Activated CD8-positive, alpha-beta memory T cell treated with anti-CD3 and anti-CD28 coated beads, Interleukin-2, amount 10 ng/mL, durations not matched to agents 7 days and 5 days (primary cell): Measurements from ENCODE around the gene DOK1. TPM values are rescaled to one million over a fixed set of nuclear protein-coding genes. Genes with fewer than 3 reads are reported as not detected.

Source experiments
- ATAC-seq: fragments of 150-1000 bp; cut with Tn5 transposase; one replicate; pipeline ENCODE4 v1.10.0; 2021; ENCODE audit warnings: moderate library complexity
- CTCF ChIA-PET: fragments of 350-600 bp; sonication (Branson Sonifier 250); formaldehyde crosslinking; loops from one replicate; lab custom pipeline; 2021; ENCODE audit warnings: antibody characterized with exemption; lab: Charles Lee
- DNase-seq: peaks from one replicate; pipeline ENCODE4 v3.0.0-alpha.2; 2020
- H3K27ac Mint-ChIP-seq: one replicate; pipeline ENCODE4 v1.8.0; 2021; ENCODE audit warnings: mild to moderate bottlenecking, mixed read lengths
- H3K27me3 Mint-ChIP-seq: one replicate; pipeline ENCODE4 v1.8.0; 2021; ENCODE audit warnings: mixed read lengths
- H3K36me3 Mint-ChIP-seq: one replicate; pipeline ENCODE4 v1.8.0; 2021; ENCODE audit warnings: mild to moderate bottlenecking, mixed read lengths
- H3K4me1 Mint-ChIP-seq: one replicate; pipeline ENCODE4 v1.8.0; 2021; ENCODE audit warnings: mixed read lengths
- H3K4me3 Mint-ChIP-seq: one replicate; pipeline ENCODE4 v1.8.0; 2021; ENCODE audit warnings: mild to moderate bottlenecking, moderate library complexity, mixed read lengths
- H3K9me3 Mint-ChIP-seq: one replicate; pipeline ENCODE4 v1.8.0; 2022; ENCODE audit warnings: low read depth, mixed read lengths
- total RNA-seq, 2 experiments: library from RNA; stranded (reverse); gene quantifications; one replicate each; pipeline ENCODE4 v1.2.3, GENCODE V29; 2021

Gene DOK1
- total RNA-seq, result 10 to 100 TPM; 47.1 to 52.1 TPM

GRCh38 chr2:74553892-74554819 lies at the start of gene DOK1, which contains the start of gene LOXL3:
Gene DOK1 (plus strand): TSS chr2:74554720. CDS start chr2:74554755, 35 bp downstream.
Gene LOXL3 (minus strand): TSS chr2:74553942. CDS start chr2:74552634, 1,308 bp downstream.
- H3K9me3 Mint-ChIP-seq, result no peaks in the 10 kb centered on the region
- CTCF ChIA-PET, result interaction anchor here (0.9 to 15.0 kb wide), 4 partner anchors 13 to 265 kb away, joined by 4 to 124 read pairs (median 9); partner anchors contain the start of genes CCDC142 and TTC31
- H3K4me3 Mint-ChIP-seq, result peak within 1 kb of the TSS; percentile 91
- H3K27me3 Mint-ChIP-seq, result peaks cover 21% of the 10 kb centered on the region
- ATAC-seq (peak; percentile 82), DNase-seq (peak; percentile 90)
- H3K36me3 Mint-ChIP-seq, result peaks cover 10% of the 10 kb centered on the region
- peaks cover 39% of the 10 kb centered on the region for H3K4me1 Mint-ChIP-seq
- peak within 1 kb of the TSS; percentile 96 for H3K27ac Mint-ChIP-seq

GRCh38 chr2:74505448-74506246 lies 48.9 kb upstream of the DOK1 start:
- no peak overlapping the region for H3K4me3 Mint-ChIP-seq

GRCh38 chr2:74507145-74507925 lies 47.2 kb upstream of the DOK1 start, which contains the start of gene PCGF1:
Gene PCGF1 (minus strand): TSS chr2:74507695. CDS start chr2:74507668, 27 bp downstream.
- Mint-ChIP-seq H3K27ac (peak within 1 kb of the TSS; percentile 99), H3K4me1 (peaks cover 59% of the 10 kb centered on the region), H3K4me3 (peak within 1 kb of the TSS; percentile 90), H3K27me3 (peaks cover 24% of the 10 kb centered on the region), H3K9me3 (no peaks in the 10 kb centered on the region), H3K36me3 (peaks cover 10% of the 10 kb centered on the region)
- CTCF ChIA-PET, result interaction anchor here (0.9 to 2.5 kb wide), 10 partner anchors 8 to 82 kb away, joined by 3 to 14 read pairs (median 4); partner anchors contain the start of genes CCDC142, INO80B, MRPL53 and TTC31
- peak; percentile 88 for ATAC-seq
- DNase-seq, result peak; percentile 99

More at GRCh38 chr2:74505448-74506246, 48.9 kb upstream of the DOK1 start:
- peaks cover 55% of the 10 kb centered on the region for H3K4me1 Mint-ChIP-seq
- ATAC-seq (no peak), DNase-seq (no peak)
- H3K27ac Mint-ChIP-seq, result no peak overlapping the region
- no peaks in the 10 kb centered on the region for H3K9me3 Mint-ChIP-seq
- H3K27me3 Mint-ChIP-seq, result peaks cover 24% of the 10 kb centered on the region
- CTCF ChIA-PET, result interaction anchor here (1.3 to 6.9 kb wide), 6 partner anchors 8 to 82 kb away, joined by 3 to 39 read pairs (median 15); partner anchors contain the start of genes AUP1, CCDC142, HTRA2 and TLX2
- H3K36me3 Mint-ChIP-seq, result peaks cover 10% of the 10 kb centered on the region

DNA sequence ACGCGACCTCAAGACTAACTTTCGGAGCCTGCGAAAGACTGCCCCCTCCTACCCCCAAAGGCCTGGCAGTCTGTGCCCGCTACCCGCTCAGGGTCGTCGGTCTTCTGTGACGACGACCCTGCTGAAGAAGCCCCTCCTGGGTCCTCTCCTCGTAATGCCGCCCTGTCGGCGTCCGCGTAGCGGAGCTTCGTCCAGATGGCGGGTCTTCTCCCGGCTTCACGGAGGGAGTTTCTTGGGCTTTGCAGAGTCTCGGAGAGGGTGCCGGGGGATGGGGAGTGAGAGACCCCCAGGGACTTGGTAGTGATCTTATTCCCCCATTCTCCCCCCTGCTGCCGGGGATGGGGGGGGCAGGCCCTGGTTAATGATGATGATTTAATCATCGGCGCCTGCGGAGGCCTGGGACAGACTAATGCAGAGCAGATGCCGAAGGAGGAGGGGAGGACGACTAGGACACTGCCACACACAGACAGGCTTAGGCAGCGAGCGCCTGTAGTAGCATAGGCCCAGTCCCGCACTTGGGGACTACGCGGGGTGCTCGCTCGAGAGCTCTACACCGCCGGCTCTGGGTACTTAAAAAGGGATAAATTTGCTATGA lies 46.5 kb upstream of the DOK1 start:
- DNase-seq (no peak), ATAC-seq (no peak)
- peaks cover 54% of the 10 kb centered on the region for H3K4me1 Mint-ChIP-seq
- peaks cover 26% of the 10 kb centered on the region for H3K27me3 Mint-ChIP-seq
- H3K9me3 Mint-ChIP-seq, result no peaks in the 10 kb centered on the region
- H3K36me3 Mint-ChIP-seq, result peaks cover 10% of the 10 kb centered on the region
- H3K4me3 Mint-ChIP-seq, result peak overlapping the region; percentile 90
- H3K27ac Mint-ChIP-seq, result peak overlapping the region; percentile 99
- CTCF ChIA-PET, result interaction anchor here (1.2 to 2.5 kb wide), 8 partner anchors 15 to 79 kb away, joined by 3 to 14 read pairs (median 5); partner anchors contain the start of genes CCDC142, INO80B, MRPL53 and TTC31

DNA sequence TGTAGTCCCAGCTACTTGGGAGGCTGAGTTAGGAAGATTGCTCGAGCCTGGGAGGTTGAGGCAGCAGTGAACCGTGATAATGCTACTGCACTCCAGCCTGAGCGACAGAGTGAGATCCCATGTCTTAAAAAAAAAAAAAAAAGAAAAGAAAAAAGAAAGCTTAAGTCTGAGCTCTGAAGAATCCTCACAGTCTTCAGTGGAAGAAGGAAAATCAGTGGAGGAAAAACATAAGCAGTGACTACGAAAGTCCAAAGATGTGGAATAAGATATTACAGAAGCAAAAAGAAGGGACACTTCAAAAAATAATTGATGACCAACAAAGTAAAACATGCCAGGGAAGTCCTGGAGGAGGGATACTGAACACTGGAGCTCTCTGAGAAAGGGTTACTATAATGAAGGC lies 44.2 kb upstream of the DOK1 start:
- Mint-ChIP-seq H3K27ac (no peak overlapping the region), H3K4me1 (peaks cover 46% of the 10 kb centered on the region), H3K4me3 (no peak overlapping the region), H3K9me3 (no peaks in the 10 kb centered on the region), H3K36me3 (peaks cover 3% of the 10 kb centered on the region), H3K27me3 (peaks cover 36% of the 10 kb centered on the region)
- DNase-seq, result no peak
- CTCF ChIA-PET, result interaction anchor here (0.6 to 2.3 kb wide), 5 partner anchors 10 to 37 kb away, joined by 3 to 6 read pairs (median 4); partner anchors contain the start of genes CCDC142, LBX2, MRPL53 and TTC31
- ATAC-seq, result no peak

- peaks cover 48% of the 10 kb centered on the region for H3K4me1 Mint-ChIP-seq
- H3K36me3 Mint-ChIP-seq, result peaks cover 3% of the 10 kb centered on the region
- H3K27ac Mint-ChIP-seq, result no peak overlapping the region
- ATAC-seq (no peak), DNase-seq (no peak)
- H3K4me3 Mint-ChIP-seq, result no peak overlapping the region
- CTCF ChIA-PET, result interaction anchor here (4.2 kb wide), 1 partner anchor 7 kb away, joined by 21 read pairs; no protein-coding TSS in a partner anchor
- H3K27me3 Mint-ChIP-seq, result peaks cover 45% of the 10 kb centered on the region
- H3K9me3 Mint-ChIP-seq, result no peaks in the 10 kb centered on the region
Observed at GRCh38 chr2:74511104-74511989, 43.2 kb upstream of the DOK1 start.

DNA sequence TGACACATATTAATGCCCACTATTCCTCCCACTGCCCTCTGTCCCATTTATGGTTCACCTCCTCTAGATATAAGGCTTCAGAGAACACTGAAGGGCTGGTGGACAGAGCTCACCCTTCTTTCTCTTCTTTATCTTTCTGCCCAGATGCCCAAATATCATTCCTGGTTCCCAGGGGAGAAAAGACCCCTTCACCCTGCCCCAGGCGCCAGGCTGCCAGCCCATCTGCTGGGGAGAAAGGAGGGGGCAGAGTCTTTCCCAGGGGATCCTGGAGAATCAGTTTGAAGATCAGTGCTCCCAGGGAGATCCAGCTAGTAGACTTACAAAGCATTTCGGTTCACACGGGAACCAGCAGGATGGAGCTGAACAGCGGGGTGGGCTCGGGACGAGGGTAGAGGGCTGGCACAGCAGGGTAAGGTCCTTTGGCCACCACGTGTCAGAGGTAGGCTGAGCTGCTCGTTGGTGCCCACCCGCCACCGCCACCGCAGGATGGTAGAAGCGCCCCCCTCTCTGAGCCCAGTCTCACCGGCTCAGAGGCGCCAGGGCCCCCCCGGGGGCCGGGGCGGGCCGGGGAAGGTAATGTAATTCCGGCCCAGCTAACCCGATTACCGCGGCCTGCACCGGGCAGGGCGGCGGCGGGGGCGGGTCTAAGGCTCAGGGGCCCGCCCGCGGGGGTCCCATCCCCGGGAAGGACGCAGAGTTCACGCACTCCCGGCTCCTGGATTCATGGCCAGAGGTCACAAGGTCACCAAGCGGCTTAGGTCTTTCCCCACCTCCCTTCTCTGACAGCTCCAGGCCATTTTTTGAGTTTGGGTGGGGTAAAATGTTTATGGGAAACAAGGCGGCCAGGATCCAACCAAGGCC lies 41.5 kb upstream of the DOK1 start:
- no peak for ATAC-seq
- peaks cover 62% of the 10 kb centered on the region for H3K27me3 Mint-ChIP-seq
- DNase-seq, result no peak
- peaks cover 45% of the 10 kb centered on the region for H3K4me1 Mint-ChIP-seq
- H3K36me3 Mint-ChIP-seq, result peaks cover 5% of the 10 kb centered on the region
- H3K9me3 Mint-ChIP-seq, result no peaks in the 10 kb centered on the region
- CTCF ChIA-PET, result interaction anchor here (0.7 to 4.2 kb wide), 5 partner anchors 9 to 53 kb away, joined by 3 to 21 read pairs (median 4); partner anchors contain the start of gene LBX2
- peak overlapping the region; percentile 46 for H3K4me3 Mint-ChIP-seq
- H3K27ac Mint-ChIP-seq, result no peak overlapping the region

GRCh38 chr2:74513605-74514367 lies 40.7 kb upstream of the DOK1 start:
- no peak overlapping the region for H3K27ac Mint-ChIP-seq

DNA sequence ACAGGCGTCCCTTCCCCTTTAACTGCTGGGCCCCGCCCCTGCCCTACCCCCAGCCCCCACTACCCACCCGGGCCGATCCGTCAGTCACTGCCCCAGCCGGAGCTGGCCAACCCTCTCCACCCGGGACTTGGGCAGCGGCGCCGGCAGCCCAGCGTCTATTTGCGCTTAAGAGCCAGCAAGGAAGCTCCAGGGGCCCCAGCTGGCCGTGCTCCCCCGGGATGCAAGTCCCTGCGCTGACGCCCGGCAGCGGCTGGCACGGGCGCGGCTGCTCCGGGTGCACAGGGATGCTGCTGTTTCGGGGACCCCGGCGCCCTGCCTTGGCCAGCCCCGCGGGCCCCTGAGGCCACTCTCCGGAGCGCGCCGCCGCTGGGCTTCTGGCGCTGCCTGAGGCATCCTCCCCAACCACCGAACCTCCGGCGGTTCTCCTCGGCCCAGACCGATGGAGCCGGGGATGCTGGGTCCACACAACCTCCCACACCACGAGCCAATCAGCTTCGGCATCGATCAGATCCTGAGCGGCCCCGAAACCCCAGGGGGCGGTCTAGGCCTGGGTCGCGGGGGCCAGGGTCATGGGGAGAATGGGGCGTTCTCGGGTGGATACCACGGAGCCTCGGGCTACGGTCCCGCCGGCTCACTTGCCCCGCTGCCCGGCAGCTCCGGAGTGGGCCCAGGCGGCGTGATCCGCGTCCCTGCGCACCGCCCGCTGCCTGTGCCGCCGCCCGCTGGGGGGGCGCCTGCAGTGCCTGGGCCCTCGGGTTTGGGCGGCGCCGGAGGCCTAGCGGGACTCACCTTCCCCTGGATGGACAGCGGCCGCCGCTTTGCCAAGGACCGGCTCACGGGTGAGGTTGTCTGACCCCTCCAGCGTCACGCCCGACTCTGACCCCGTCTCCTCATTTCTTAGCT lies 39.9 kb upstream of the DOK1 start, which contains the start of gene TLX2:
Gene TLX2, plus strand, starts transcription at position 83 of the 903 bp plus-strand sequence. Its CDS starts 357 bp downstream, at position 440.
- DNase-seq, result no peak
- H3K27me3 Mint-ChIP-seq, result peaks cover 78% of the 10 kb centered on the region
- no peaks in the 10 kb centered on the region for H3K9me3 Mint-ChIP-seq
- H3K4me1 Mint-ChIP-seq, result peaks cover 39% of the 10 kb centered on the region
- ATAC-seq, result peak; percentile 29
- CTCF ChIA-PET, result interaction anchor here (0.8 to 4.2 kb wide), 8 partner anchors 8 to 72 kb away, joined by 3 to 21 read pairs (median 4); partner anchors contain the start of genes AUP1, DQX1 and HTRA2
- H3K4me3 Mint-ChIP-seq, result peak within 1 kb of the TSS; percentile 62
- H3K27ac Mint-ChIP-seq, result no peak within 1 kb of the TSS
- peaks cover 5% of the 10 kb centered on the region for H3K36me3 Mint-ChIP-seq

More at GRCh38 chr2:74513605-74514367, 40.7 kb upstream of the DOK1 start:
- H3K36me3 Mint-ChIP-seq, result peaks cover 5% of the 10 kb centered on the region
- peak; percentile 44 for ATAC-seq
- H3K4me3 Mint-ChIP-seq, result peak overlapping the region; percentile 46
- H3K4me1 Mint-ChIP-seq, result peaks cover 39% of the 10 kb centered on the region
- no peaks in the 10 kb centered on the region for H3K9me3 Mint-ChIP-seq
- H3K27me3 Mint-ChIP-seq, result peaks cover 70% of the 10 kb centered on the region
- no peak for DNase-seq
- CTCF ChIA-PET, result interaction anchor here (0.8 to 4.2 kb wide), 8 partner anchors 10 to 73 kb away, joined by 3 to 21 read pairs (median 4); partner anchors contain the start of genes DQX1 and LBX2
